Spleen (tissue), 11 donors: ENCODE results near the gene UNC5A. TPM values are rescaled to one million over a fixed set of nuclear protein-coding genes. Genes with fewer than 3 reads are reported as not detected.

Experiments
- DNase-seq: peaks from one replicate; pipeline ENCODE4 v3.0.0-alpha.2; 2020
- H3K27ac ChIP-seq, 8 donors: fragments of 200-600 bp; sonication (generic) in 7 of 8; 1 replicate in 4 of 8; 2 replicates in 4 of 8; pipeline versions ENCODE4 v1.5.0 to v1.8.0; 2016 to 2021; ENCODE audit warnings: inconsistent platforms in 4 of 8, mild to moderate bottlenecking in 4 of 8, moderate library complexity in 1 of 8
- H3K27me3 ChIP-seq, 7 donors: fragments of 200-600 bp; sonication (generic) in 6 of 7; replicated peaks in 1 of 7; 1 replicate in 4 of 7; 2 replicates in 3 of 7; pipeline versions ENCODE4 v1.5.0 to v1.8.0; 2016 to 2021; ENCODE audit warnings: inconsistent platforms in 3 of 7, mild to moderate bottlenecking in 1 of 7
- H3K36me3 ChIP-seq, 6 donors: fragments of 200-600 bp; sonication (generic) in 5 of 6; 1 replicate in 4 of 6; 2 replicates in 2 of 6; pipeline versions ENCODE4 v1.5.0 to v1.8.0; 2016 to 2021; ENCODE audit warnings: inconsistent platforms in 2 of 6
- H3K4me1 ChIP-seq, 6 donors: fragments of 200-600 bp; sonication (generic) in 5 of 6; 1 replicate in 3 of 6; 2 replicates in 3 of 6; pipeline versions ENCODE4 v1.5.0 to v1.8.0; 2016 to 2021; ENCODE audit warnings: inconsistent platforms in 3 of 6
- H3K4me3 ChIP-seq, 8 donors: fragments of 200-600 bp; sonication (generic) in 7 of 8; 1 replicate in 4 of 8; 2 replicates in 4 of 8; pipeline versions ENCODE4 v1.5.0 to v1.8.0; 2016 to 2021; ENCODE audit warnings: inconsistent platforms in 4 of 8, mild to moderate bottlenecking in 4 of 8, moderate library complexity in 2 of 8
- H3K9me3 ChIP-seq, 8 donors: fragments of 200-600 bp; sonication (generic) in 7 of 8; 1 replicate in 4 of 8; 2 replicates in 4 of 8; pipeline versions ENCODE4 v1.5.0 to v1.8.0; 2016 to 2021; ENCODE audit warnings: inconsistent platforms in 4 of 8
- POLR2A ChIP-seq, 3 donors: fragments of 450-650 bp; IDR thresholded peaks; one replicate each; pipeline ENCODE4 v1.5.1; 2017; ENCODE audit warnings: antibody characterized with exemption in 3 of 3, mild to moderate bottlenecking in 1 of 3
- POLR2AphosphoS5 ChIP-seq, 3 donors: sonication (generic); formaldehyde crosslinking; IDR thresholded peaks; one replicate each; pipeline ENCODE4 v1.5.1; 2017; ENCODE audit warnings: antibody characterized with exemption in 3 of 3
- WGBS, 5 donors: extraction: QIAGEN DNeasy Blood & Tissue Kit in 3 of 5; methylation state at CpG; one replicate each; pipeline versions ENCODE4 v1.1.5 to v1.1.7; 2013 to 2018; 5-methylcytosine and 5-hydroxymethylcytosine counted together
- intact Hi-C: fragments of 100-400 bp; cut with DNase I; formaldehyde crosslinking; loops from one replicate; pipeline ENCODE4 v1.15.0; 2023; ENCODE audit warnings: low total_unique reads
- polyA plus RNA-seq, 3 donors: library from polyadenylated mRNA; stranded (reverse); fragments of 200-250 nt; gene quantifications; one replicate each; pipeline ENCODE4 v1.2.1, GENCODE V29; 2013
- total RNA-seq, 7 donors: library from RNA; depleted of rRNA in 3 of 7; stranded (reverse); fragments of >200 nt in 3 of 7; fragmentation: NEBNext Ultra II Directional in 4 of 7; extraction: Animal tissue kit (Norgen Biotek cat#: 25700) in 4 of 7; gene quantifications; one replicate each; pipeline versions ENCODE4 v1.1.0 to v1.2.1, GENCODE V29; 2016 to 2021
- TF ChIP-seq, protein P1 (sequence below), 11 experiments: fragments of 200-600 bp in 7 of 11; fragments of 450-650 bp in 4 of 11; sonication (generic) in 4 of 11; IDR thresholded peaks in 8 of 11; conservative IDR thresholded peaks in 3 of 11; 1 replicate in 7 of 11; 2 replicates in 4 of 11; pipeline versions ENCODE4 v1.4.0 to v1.8.0; 2016 to 2021; ENCODE audit warnings: antibody characterized with exemption in 11 of 11, inconsistent platforms in 4 of 11, mild to moderate bottlenecking in 1 of 11
- donor health status: healthy with polysubstance abuse.
- donor health status: DM: no; HTN: no; CAD: no; lungs with moderate emphysema.
- donor health status: DM: no; HTN: no; CAD: no.
- donor health status: Bipolar disorder and iron deficiency.
- donor health status: healthy.
- donor health status: DM: no; HTN: no; CAD: no.
- donor health status: DM: yes; HTN: yes; CAD: no.

UNC5A gene
- total and polyA plus RNA-seq, 10 donors = 0.03 to 0.06 TPM; not detected in 8

DNA sequence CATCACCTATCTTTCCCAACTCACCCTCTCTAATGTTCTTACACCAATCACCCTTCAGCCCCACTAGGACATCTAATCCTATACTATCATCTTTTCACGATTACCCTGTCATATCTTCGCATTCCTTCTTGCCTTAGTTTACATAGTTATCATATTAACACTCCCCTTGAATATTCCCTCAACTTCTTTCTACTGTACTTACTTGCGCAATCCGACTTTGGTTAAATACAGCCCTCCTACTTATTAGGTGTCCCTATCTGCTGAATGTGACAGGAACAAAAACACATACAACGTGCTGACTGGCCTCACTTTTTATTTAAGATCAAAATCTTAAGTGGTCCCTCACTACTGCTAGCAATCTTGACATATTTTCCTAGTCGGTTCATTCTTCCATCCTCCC, 108.3 kb downstream of the UNC5A start:
- no peak for TF ChIP-seq POLR2AphosphoS5 (IDR thresholded peaks at IDR 0.05)
- TF ChIP-seq, protein P1, sequence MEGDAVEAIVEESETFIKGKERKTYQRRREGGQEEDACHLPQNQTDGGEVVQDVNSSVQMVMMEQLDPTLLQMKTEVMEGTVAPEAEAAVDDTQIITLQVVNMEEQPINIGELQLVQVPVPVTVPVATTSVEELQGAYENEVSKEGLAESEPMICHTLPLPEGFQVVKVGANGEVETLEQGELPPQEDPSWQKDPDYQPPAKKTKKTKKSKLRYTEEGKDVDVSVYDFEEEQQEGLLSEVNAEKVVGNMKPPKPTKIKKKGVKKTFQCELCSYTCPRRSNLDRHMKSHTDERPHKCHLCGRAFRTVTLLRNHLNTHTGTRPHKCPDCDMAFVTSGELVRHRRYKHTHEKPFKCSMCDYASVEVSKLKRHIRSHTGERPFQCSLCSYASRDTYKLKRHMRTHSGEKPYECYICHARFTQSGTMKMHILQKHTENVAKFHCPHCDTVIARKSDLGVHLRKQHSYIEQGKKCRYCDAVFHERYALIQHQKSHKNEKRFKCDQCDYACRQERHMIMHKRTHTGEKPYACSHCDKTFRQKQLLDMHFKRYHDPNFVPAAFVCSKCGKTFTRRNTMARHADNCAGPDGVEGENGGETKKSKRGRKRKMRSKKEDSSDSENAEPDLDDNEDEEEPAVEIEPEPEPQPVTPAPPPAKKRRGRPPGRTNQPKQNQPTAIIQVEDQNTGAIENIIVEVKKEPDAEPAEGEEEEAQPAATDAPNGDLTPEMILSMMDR (IDR thresholded peaks at IDR 0.05 in 8 of 11, conservative IDR thresholded peaks at IDR 0.05 in 3 of 11) = no peak
- no peak for TF ChIP-seq POLR2A (IDR thresholded peaks at IDR 0.05)
- Histone ChIP-seq H3K27ac (no peak overlapping the region), H3K4me3 (no peak overlapping the region), H3K4me1 (no peaks in the 10 kb centered on the region), H3K9me3 (no peaks in the 10 kb centered on the region), H3K27me3 (no peaks in the 10 kb centered on the region), H3K36me3 (peaks cover 0 to 84% (median 8%) of the 10 kb centered on the region in 6 donors)
- intact Hi-C loops = no loop called here
- no peak for DNase-seq
- WGBS, 5 donors = 96 to 98% (median 97%) methylated on average over 6 of the region's 6 CpGs

DNA sequence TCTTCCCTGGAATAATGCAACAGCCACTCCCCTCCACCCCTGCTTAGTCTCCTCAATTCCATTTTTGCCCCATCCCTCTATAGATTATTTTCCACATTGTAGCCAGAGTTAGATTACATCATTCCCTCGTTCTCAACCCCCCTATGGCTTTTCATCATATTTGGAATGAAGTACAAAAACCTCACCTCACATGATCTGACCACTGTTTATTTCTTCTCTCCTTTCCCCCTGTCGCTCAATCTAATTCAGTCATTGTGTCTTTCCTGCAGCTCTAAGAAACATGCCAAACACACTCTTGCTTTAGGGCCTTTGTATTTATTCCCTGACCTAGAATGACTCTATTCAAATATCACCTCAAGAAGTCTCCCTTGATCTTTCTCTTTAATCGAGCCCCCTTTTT, 111.4 kb downstream of the UNC5A start:
- WGBS, 5 donors = 86 to 97% (median 89%) methylated on average over 3 of the region's 3 CpGs
- TF ChIP-seq POLR2A (IDR thresholded peaks at IDR 0.05) (no peak), POLR2AphosphoS5 (IDR thresholded peaks at IDR 0.05) (no peak)
- TF ChIP-seq, protein P1 (IDR thresholded peaks at IDR 0.05 in 8 of 11, conservative IDR thresholded peaks at IDR 0.05 in 3 of 11) = no peak
- intact Hi-C loops = no loop called here
- no peak for DNase-seq
- Histone ChIP-seq H3K36me3 (peaks cover 0 to 72% (median 12%) of the 10 kb centered on the region in 6 donors), H3K4me1 (no peaks in the 10 kb centered on the region), H3K27me3 (no peaks in the 10 kb centered on the region), H3K4me3 (no peak overlapping the region), H3K27ac (no peak overlapping the region), H3K9me3 (no peaks in the 10 kb centered on the region)

DNA sequence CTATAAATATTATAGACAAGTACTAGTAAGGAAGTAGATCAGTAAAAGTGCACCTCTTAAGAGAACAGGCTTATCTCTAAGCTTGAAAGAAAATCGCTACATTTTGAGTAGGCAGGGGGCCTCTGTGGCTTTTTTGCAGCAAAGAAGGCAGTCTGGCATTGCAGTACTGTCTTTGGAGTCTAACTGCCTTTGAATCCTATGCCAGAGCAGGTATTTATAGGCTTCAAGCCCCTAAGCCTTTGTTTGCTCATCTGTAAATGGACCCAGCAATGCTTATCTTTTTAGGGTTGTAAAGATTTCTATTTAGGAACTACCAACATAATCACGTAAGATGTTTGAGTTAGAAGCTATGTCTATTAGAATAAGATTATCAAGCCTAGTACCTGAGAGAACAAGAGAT, 112.5 kb downstream of the UNC5A start:
- Histone ChIP-seq H3K9me3 (no peaks in the 10 kb centered on the region), H3K27ac (no peak overlapping the region), H3K27me3 (no peaks in the 10 kb centered on the region), H3K36me3 (peaks cover 0 to 69% (median 15%) of the 10 kb centered on the region in 6 donors), H3K4me3 (no peak overlapping the region), H3K4me1 (no peaks in the 10 kb centered on the region)
- TF ChIP-seq POLR2AphosphoS5 (IDR thresholded peaks at IDR 0.05) (no peak), POLR2A (IDR thresholded peaks at IDR 0.05) (no peak)
- TF ChIP-seq, protein P1 (IDR thresholded peaks at IDR 0.05 in 8 of 11, conservative IDR thresholded peaks at IDR 0.05 in 3 of 11) = no peak
- WGBS, 5 donors = 89 to 96% (median 93%) methylated on average over 2 of the region's 2 CpGs
- DNase-seq = no peak
- intact Hi-C loops = no loop called here

DNA sequence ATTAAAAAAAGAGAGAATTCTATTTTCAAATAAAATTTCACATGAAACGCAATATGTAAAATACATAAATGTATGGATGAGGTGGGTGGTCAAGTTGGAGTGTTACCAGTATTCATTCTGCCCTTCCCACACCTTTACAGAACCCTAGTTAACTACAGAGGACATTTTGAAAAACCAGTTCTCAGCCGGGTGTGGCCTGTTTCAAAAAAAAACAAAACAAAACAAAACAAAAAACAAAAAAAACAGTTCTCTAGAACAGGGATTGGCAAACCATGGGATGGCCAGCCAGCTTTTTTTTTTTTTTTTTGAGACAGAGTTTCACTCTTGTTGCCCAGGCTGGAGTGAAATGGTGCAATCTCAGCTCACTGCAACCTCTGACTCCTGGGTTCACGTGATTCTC, 117.2 kb downstream of the UNC5A start:
- Histone ChIP-seq H3K9me3 (no peaks in the 10 kb centered on the region), H3K36me3 (peaks cover 0 to 85% (median 29%) of the 10 kb centered on the region in 6 donors), H3K27me3 (no peaks in the 10 kb centered on the region), H3K4me3 (no peak overlapping the region), H3K4me1 (peaks cover 0 to 16% (median 0%) of the 10 kb centered on the region in 6 donors), H3K27ac (no peak overlapping the region)
- intact Hi-C loops = no loop called here
- no peak for DNase-seq
- TF ChIP-seq POLR2A (IDR thresholded peaks at IDR 0.05) (no peak), POLR2AphosphoS5 (IDR thresholded peaks at IDR 0.05) (no peak)
- TF ChIP-seq, protein P1 (IDR thresholded peaks at IDR 0.05 in 8 of 11, conservative IDR thresholded peaks at IDR 0.05 in 3 of 11) = no peak
- 88 to 96% (median 91%) methylated on average over 3 of the region's 3 CpGs for WGBS, 5 donors
